ENCODE measurements around the gene MAP7D3.

The MAP7D3 gene

DNA sequence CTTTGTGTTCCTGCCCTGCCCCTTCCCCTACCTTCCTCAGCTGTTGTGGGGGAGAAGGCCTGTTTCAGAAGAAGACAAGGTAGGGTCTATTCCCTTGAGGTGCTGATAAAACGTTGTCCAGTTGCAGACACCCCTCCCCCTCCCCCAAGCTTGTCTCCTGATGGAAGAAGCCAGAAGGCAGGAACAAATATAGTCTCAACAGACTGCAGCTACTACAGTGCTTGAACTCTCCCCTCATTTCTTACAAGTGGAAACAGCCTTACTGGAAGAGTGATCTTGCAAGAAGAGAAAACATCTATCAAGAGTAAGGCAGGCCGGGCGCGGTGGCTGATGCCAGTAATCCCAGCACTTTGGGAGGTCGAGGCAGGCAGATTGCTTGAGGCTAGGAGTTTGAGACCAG lies 11.0 kb upstream of the MAP7D3 start:
- no peak for TF ChIP-seq CTCF (IDR thresholded peaks at IDR 0.05; ENCODE audit: insufficient read depth, low read depth, low read length, missing control alignments)
- H3K4me3 ChIP-seq (ENCODE audit: low read depth, low read length), result no peak overlapping the region
- no peak for DNase-seq (ENCODE audit: low read depth)

DNA sequence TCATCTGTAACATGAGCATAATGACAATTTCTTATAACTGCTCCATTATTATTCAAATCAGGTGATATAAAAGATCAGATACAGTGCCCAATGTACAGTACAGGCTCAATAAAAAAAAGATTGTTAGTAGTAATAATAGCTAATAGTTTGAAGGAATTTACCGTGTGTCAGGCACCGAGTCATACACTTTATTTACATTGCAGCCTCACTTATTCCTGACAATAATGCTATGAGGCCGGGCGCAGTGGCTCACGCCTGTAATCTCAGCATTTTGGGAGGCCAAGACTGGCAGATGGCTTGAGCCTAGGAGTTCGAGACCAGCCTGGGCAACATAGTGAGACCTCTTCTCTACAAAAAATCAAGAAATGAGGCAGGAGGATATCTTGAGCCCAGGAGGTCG lies 10.1 kb upstream of the MAP7D3 start:
- no peak overlapping the region for H3K4me3 ChIP-seq (ENCODE audit: low read depth, low read length)
- DNase-seq (ENCODE audit: low read depth), result no peak
- TF ChIP-seq CTCF (IDR thresholded peaks at IDR 0.05; ENCODE audit: insufficient read depth, low read depth, low read length, missing control alignments), result no peak

DNA sequence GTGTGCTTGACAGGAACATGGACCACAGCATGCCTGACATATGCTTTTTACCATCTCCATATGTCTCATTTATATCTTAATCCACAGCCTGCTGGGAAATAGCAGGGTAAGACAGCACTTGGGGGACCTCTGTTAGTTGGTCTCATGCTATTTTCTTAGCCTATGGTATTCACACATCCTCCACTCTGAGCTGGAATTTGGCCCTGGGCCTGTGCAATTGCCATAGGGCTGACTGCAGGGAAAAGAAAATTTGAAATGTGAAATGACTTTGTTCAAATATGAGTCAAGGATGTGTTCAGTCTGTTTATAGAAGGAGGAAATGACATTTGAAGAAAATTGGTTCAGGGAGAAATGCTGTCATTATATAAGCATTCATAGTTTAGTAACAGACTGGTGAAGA lies 9.6 kb upstream of the MAP7D3 start:
- no peak overlapping the region for H3K4me3 ChIP-seq (ENCODE audit: low read depth, low read length)
- TF ChIP-seq CTCF (IDR thresholded peaks at IDR 0.05; ENCODE audit: insufficient read depth, low read depth, low read length, missing control alignments), result no peak
- DNase-seq (ENCODE audit: low read depth), result no peak

GRCh38 chrX:136259543-136259942 lies 8.3 kb upstream of the MAP7D3 start:
- H3K4me3 ChIP-seq (ENCODE audit: low read depth, low read length), result no peak overlapping the region
- DNase-seq (ENCODE audit: low read depth), result no peak

DNA sequence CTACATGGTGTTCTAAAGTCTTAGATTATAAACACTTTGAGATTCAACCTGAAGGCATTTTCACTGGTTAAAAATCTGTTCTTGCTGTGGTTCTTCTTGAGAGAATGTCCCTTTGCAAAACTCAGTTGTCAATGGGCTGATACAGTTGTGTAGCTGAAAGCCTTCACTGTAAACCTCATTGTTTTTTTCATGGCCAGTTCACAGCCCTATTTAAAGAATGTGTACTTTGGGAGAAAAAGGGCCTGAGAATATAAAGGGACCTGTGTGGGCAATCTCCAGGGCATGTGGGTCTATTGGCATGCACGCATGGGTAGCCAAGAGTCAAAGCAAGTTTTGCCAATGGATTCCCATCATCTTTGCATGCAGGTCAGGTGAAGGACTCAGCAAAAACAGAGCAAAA lies 7.8 kb upstream of the MAP7D3 start:
- no peak for DNase-seq (ENCODE audit: low read depth)
- no peak overlapping the region for H3K4me3 ChIP-seq (ENCODE audit: low read depth, low read length)
- TF ChIP-seq CTCF (IDR thresholded peaks at IDR 0.05; ENCODE audit: insufficient read depth, low read depth, low read length, missing control alignments), result no peak

More at GRCh38 chrX:136259543-136259942, 8.3 kb upstream of the MAP7D3 start:
- no peak for TF ChIP-seq CTCF (IDR thresholded peaks at IDR 0.05; ENCODE audit: insufficient read depth, low read depth, low read length, missing control alignments)

GRCh38 chrX:136256026-136256425 lies 4.8 kb upstream of the MAP7D3 start:
- no peak for DNase-seq (ENCODE audit: low read depth)
- no peak overlapping the region for H3K4me3 ChIP-seq (ENCODE audit: low read depth, low read length)
- no peak for TF ChIP-seq CTCF (IDR thresholded peaks at IDR 0.05; ENCODE audit: insufficient read depth, low read depth, low read length, missing control alignments)

GRCh38 chrX:136255541-136255940 lies 4.3 kb upstream of the MAP7D3 start:
- H3K4me3 ChIP-seq (ENCODE audit: low read depth, low read length), result no peak overlapping the region
- TF ChIP-seq CTCF (IDR thresholded peaks at IDR 0.05; ENCODE audit: insufficient read depth, low read depth, low read length, missing control alignments), result no peak

More at GRCh38 chrX:136255541-136255940, 4.3 kb upstream of the MAP7D3 start:
- no peak for DNase-seq (ENCODE audit: low read depth)

Measured in GM12865 (cell line).